ENCODE results near the gene TMEM72.

TMEM72 gene

GRCh38 chr10:44955413-44956070 is 44.4 kb downstream of the TMEM72 start:
- DNase-seq (ENCODE audit: low spot score) = no peak

GRCh38 chr10:44956226-44956625 is 45.1 kb downstream of the TMEM72 start:
- no peak for DNase-seq (ENCODE audit: low spot score)

- no peak for DNase-seq (ENCODE audit: low spot score)
Measured at GRCh38 chr10:44956717-44957706, 45.9 kb downstream of the TMEM72 start.

GRCh38 chr10:44958196-44958897 is 47.2 kb downstream of the TMEM72 start:
- no peak for DNase-seq (ENCODE audit: low spot score)

- no peak for DNase-seq (ENCODE audit: low spot score)
Measured at GRCh38 chr10:44958898-44959246, 47.7 kb downstream of the TMEM72 start.

- DNase-seq (ENCODE audit: low spot score) = peak; percentile 84
Measured at GRCh38 chr10:44959247-44960087, 48.3 kb downstream of the TMEM72 start, which contains the start of gene RASSF4. Gene RASSF4, plus strand, starts transcription at chr10:44959802. Its CDS starts 10,401 bp downstream, at chr10:44970203.

- DNase-seq (ENCODE audit: low spot score) = no peak
Measured at GRCh38 chr10:44960088-44960460, 48.9 kb downstream of the TMEM72 start.

GRCh38 chr10:44960482-44961229 is 49.5 kb downstream of the TMEM72 start:
- DNase-seq (ENCODE audit: low spot score) = no peak

- no peak for DNase-seq (ENCODE audit: low spot score)
Measured at GRCh38 chr10:44961230-44961571, 50.1 kb downstream of the TMEM72 start.

- no peak for DNase-seq (ENCODE audit: low spot score)
Measured at GRCh38 chr10:44961931-44962750, 51.0 kb downstream of the TMEM72 start.

- DNase-seq (ENCODE audit: low spot score) = no peak
Measured at GRCh38 chr10:44962870-44963738, 52.0 kb downstream of the TMEM72 start.

GRCh38 chr10:44963772-44964633 is 52.9 kb downstream of the TMEM72 start:
- DNase-seq (ENCODE audit: low spot score) = no peak

- no peak for DNase-seq (ENCODE audit: low spot score)
Measured at GRCh38 chr10:44965104-44965503, 54.0 kb downstream of the TMEM72 start.

- no peak for DNase-seq (ENCODE audit: low spot score)
Measured at GRCh38 chr10:44965651-44966097, 54.5 kb downstream of the TMEM72 start.

- no peak for DNase-seq (ENCODE audit: low spot score)
Measured at GRCh38 chr10:44966129-44966815, 55.1 kb downstream of the TMEM72 start.

GRCh38 chr10:44966816-44967509 is 55.8 kb downstream of the TMEM72 start:
- no peak for DNase-seq (ENCODE audit: low spot score)

GRCh38 chr10:44967616-44968015 is 56.5 kb downstream of the TMEM72 start:
- no peak for DNase-seq (ENCODE audit: low spot score)
